Lower lobe of right lung (tissue), 2 donors: ENCODE measurements around the gene WFIKKN2. TPM values are rescaled to one million over a fixed set of nuclear protein-coding genes. Genes with fewer than 3 reads are reported as not detected.
A peak's percentile ranks its signal among the peaks of the same experiment; 100 is the strongest.

Experiments used
- ATAC-seq, 2 donors: fragments of 200-7000 bp; cut with Tn5 transposase; one replicate each; pipeline ENCODE4 v1.9.1; 2020 to 2022; ENCODE audit warnings: mild to moderate bottlenecking in 2 of 2, moderate library complexity in 2 of 2
- DNase-seq: peaks from one replicate; pipeline ENCODE4 v3.0.0-alpha.2; 2020
- H3K27ac ChIP-seq: fragments of 200-600 bp; one replicate; pipeline ENCODE4 v1.8.0; 2022
- H3K27me3 ChIP-seq: fragments of 200-600 bp; one replicate; pipeline ENCODE4 v1.8.0; 2022; ENCODE audit warnings: low read depth
- H3K36me3 ChIP-seq: fragments of 200-600 bp; one replicate; pipeline ENCODE4 v1.8.0; 2022; ENCODE audit warnings: mild to moderate bottlenecking
- H3K4me1 ChIP-seq: fragments of 200-600 bp; one replicate; pipeline ENCODE4 v1.8.0; 2022
- H3K4me3 ChIP-seq: fragments of 200-600 bp; one replicate; pipeline ENCODE4 v1.8.0; 2022; ENCODE audit warnings: mild to moderate bottlenecking
- H3K9me3 ChIP-seq: fragments of 200-600 bp; one replicate; pipeline ENCODE4 v1.8.0; 2022
- intact Hi-C: fragments of 100-400 bp; cut with DNase I; formaldehyde crosslinking; loops from one replicate; pipeline ENCODE4 v1.11.0; 2022
- long read RNA-seq: library from polyadenylated mRNA; unstranded; transcript quantifications from one replicate; pipeline ENCODE4 v2.0.0, GENCODE V29; 2021
- total RNA-seq: library from RNA; stranded (reverse); fragmentation: NEBNext Ultra II Directional; extraction: Animal tissue kit (Norgen Biotek cat#: 25700); gene quantifications from one replicate; pipeline ENCODE4 v1.2.1, GENCODE V29; 2021
- TF ChIP-seq, protein P1 (sequence below): fragments of 200-600 bp; IDR thresholded peaks from one replicate; pipeline ENCODE4 v1.8.0; 2022; ENCODE audit warnings: antibody characterized with exemption, mild to moderate bottlenecking
- donor health status: DM: no; HTN: yes; CAD: no; lungs with severe emphysema.

The WFIKKN2 gene, protein sequence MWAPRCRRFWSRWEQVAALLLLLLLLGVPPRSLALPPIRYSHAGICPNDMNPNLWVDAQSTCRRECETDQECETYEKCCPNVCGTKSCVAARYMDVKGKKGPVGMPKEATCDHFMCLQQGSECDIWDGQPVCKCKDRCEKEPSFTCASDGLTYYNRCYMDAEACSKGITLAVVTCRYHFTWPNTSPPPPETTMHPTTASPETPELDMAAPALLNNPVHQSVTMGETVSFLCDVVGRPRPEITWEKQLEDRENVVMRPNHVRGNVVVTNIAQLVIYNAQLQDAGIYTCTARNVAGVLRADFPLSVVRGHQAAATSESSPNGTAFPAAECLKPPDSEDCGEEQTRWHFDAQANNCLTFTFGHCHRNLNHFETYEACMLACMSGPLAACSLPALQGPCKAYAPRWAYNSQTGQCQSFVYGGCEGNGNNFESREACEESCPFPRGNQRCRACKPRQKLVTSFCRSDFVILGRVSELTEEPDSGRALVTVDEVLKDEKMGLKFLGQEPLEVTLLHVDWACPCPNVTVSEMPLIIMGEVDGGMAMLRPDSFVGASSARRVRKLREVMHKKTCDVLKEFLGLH
- total RNA-seq, result 0.35 TPM
- long read RNA-seq, partial matches to known transcripts, result 0 of 1 reads
- long read RNA-seq, other reads (novel, unspliced or antisense), result 1 of 1 reads

DNA sequence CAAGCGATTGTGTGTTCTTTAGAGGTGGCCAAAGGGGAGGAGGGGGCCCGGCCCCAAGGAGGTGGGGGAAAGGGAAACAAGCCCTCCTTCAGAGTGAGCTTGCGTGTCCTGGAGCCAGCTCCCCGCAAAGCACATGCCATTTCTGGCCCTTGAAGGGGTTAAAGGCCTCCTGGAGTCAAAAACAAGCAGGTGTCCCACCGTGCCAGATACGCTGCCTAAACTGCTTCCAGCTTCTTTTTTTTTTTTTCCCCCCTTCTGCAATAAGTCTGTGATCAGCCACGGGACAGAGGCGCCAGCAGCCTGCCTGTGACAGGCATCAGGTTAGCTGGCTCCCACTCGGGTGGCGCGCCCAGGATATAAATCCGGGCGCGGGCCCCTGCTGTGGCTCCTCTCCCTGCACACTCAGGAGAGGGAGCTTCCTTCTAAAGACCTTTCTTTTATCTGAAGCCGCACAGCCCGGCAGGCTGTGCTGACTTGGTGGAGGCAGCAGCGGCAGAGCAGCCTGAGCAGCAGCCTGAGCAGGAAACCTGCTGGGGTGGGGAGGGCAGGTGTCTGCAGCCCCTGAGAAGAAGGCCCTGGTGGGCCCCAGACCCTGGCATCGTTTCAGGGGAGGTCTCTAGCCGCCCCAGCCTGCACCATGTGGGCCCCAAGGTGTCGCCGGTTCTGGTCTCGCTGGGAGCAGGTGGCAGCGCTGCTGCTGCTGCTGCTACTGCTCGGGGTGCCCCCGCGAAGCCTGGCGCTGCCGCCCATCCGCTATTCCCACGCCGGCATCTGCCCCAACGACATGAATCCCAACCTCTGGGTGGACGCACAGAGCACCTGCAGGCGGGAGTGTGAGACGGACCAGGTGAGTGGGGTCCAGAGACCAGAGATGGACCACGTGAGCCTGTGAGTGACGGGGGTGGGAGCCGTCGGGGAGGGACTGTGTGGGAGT is at the start of gene WFIKKN2:
Gene WFIKKN2, plus strand, starts transcription at position 286 of the 934 bp plus-strand sequence. Its CDS starts 352 bp downstream, at position 638.
- DNase-seq, result no peak
- no peaks in the 10 kb centered on the region for H3K36me3 ChIP-seq
- TF ChIP-seq, protein P1, sequence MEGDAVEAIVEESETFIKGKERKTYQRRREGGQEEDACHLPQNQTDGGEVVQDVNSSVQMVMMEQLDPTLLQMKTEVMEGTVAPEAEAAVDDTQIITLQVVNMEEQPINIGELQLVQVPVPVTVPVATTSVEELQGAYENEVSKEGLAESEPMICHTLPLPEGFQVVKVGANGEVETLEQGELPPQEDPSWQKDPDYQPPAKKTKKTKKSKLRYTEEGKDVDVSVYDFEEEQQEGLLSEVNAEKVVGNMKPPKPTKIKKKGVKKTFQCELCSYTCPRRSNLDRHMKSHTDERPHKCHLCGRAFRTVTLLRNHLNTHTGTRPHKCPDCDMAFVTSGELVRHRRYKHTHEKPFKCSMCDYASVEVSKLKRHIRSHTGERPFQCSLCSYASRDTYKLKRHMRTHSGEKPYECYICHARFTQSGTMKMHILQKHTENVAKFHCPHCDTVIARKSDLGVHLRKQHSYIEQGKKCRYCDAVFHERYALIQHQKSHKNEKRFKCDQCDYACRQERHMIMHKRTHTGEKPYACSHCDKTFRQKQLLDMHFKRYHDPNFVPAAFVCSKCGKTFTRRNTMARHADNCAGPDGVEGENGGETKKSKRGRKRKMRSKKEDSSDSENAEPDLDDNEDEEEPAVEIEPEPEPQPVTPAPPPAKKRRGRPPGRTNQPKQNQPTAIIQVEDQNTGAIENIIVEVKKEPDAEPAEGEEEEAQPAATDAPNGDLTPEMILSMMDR, result no peak
- H3K4me3 ChIP-seq, result peak within 1 kb of the TSS; percentile 31
- ATAC-seq, result no peak
- intact Hi-C loops, result no loop called here
- peaks cover 8% of the 10 kb centered on the region for H3K27me3 ChIP-seq
- no peak within 1 kb of the TSS for H3K27ac ChIP-seq
- H3K4me1 ChIP-seq, result no peaks in the 10 kb centered on the region
- no peaks in the 10 kb centered on the region for H3K9me3 ChIP-seq

DNA sequence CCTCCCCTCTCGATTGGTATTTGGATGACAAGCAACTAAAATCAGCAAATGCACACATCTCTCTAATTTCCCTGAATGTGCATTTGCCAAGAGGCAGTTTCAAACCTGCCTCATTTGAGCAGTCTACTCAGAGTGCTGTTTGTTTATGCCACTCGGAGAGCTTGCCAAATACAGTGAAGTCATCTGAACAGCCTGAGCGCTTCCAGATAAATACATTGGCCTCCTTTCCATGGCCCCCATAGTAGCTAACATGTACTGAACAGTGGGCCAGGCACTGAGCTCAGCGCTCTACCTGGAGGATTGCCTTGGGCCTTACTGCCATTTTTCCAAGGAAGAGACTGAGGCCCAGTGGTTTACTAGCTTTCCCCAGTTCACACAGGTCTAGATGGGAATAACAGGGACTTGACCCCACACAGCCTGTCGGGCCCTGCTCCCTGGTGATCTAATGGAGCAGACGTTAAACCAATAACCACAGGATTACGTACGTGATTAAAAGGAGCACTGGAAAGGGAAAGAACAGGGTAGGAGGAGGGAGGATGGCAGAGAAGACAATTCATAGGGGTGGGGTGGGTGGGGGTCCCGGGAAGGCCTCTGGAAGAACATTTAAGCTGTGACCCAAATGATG is 49.3 kb upstream of the WFIKKN2 start:
- peaks cover 5% of the 10 kb centered on the region for H3K4me1 ChIP-seq
- TF ChIP-seq, protein P1, result no peak

DNA sequence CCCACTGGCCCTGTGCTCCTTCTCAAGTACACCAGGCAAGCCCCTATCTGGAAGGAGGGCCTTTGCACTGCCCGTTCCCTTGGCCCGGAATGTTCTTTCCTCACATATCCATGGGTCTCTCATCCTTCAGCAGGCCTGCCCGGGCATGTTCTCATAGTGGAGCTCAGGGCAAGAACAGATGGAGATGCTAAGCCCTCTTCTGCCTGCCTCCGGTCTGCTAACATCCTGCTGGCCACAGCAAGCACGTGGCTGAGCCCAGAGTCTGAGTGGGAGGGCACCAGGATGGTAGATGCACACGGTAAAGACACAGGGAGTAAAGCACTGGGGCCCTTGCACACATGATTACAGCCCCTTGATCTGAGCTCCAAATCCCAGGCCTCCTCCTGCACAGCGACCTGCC is 48.3 kb upstream of the WFIKKN2 start:
- Histone ChIP-seq H3K27ac (no peak overlapping the region), H3K36me3 (no peaks in the 10 kb centered on the region), H3K4me3 (no peak overlapping the region), H3K4me1 (no peaks in the 10 kb centered on the region), H3K9me3 (no peaks in the 10 kb centered on the region), H3K27me3 (no peaks in the 10 kb centered on the region)
- TF ChIP-seq, protein P1, result no peak
- DNase-seq, result no peak
- intact Hi-C loops, result no loop called here
- no peak for ATAC-seq

More for the DNA sequence above, 49.3 kb upstream of the WFIKKN2 start:
- H3K27me3 ChIP-seq, result peaks cover 9% of the 10 kb centered on the region
- ATAC-seq (peak; percentile 42 to 61), DNase-seq (no peak)
- H3K36me3 ChIP-seq, result no peaks in the 10 kb centered on the region
- H3K9me3 ChIP-seq, result no peaks in the 10 kb centered on the region
- no peak overlapping the region for H3K27ac ChIP-seq
- H3K4me3 ChIP-seq, result no peak overlapping the region
- intact Hi-C loops, result no loop called here

DNA sequence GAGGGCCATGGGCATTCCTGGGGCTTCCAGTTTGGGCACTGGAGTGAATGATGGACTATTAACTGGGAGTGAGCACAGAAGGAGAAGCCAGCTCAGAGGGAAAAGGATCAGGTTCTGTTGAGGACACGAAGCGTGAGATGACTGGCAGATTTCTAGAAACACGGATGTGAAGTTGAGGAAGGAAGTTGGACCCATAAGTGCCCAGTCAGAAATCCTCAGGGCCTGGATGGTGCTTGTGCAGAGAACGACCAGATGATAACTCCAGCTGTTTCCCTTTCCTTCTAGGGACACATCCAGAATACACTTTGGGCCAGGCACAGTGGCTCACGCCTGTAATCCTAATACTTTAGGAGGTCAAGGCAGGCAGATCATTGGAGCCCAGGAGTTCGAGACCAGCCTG is 44.8 kb upstream of the WFIKKN2 start:
- intact Hi-C loops, result no loop called here
- Histone ChIP-seq H3K36me3 (no peaks in the 10 kb centered on the region), H3K4me1 (no peaks in the 10 kb centered on the region), H3K27ac (no peak overlapping the region), H3K27me3 (no peaks in the 10 kb centered on the region), H3K4me3 (no peak overlapping the region), H3K9me3 (no peaks in the 10 kb centered on the region)
- no peak for DNase-seq
- TF ChIP-seq, protein P1, result no peak
- no peak for ATAC-seq

DNA sequence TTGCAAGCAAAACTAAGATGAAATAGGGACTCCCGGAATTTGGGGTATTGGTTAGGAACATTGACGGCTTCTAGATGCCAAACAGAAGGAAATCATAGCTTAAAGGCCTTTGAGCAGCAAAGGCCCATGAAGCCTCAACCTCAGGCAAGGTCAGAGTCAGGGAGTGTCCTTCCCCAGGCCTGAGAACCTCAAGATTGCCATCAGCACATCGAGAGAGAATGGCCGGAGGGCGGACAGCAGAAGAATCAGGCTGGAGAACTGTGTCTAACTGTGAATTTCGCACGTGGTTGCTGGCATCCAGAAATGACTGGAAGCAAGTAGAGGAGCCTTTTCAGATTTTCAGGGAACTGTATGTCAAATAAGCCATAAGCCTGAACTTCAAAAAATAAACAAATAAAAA is 43.3 kb upstream of the WFIKKN2 start:
- intact Hi-C loops, result no loop called here

More for the DNA sequence above, 43.3 kb upstream of the WFIKKN2 start:
- Histone ChIP-seq H3K9me3 (no peaks in the 10 kb centered on the region), H3K27me3 (no peaks in the 10 kb centered on the region), H3K36me3 (no peaks in the 10 kb centered on the region), H3K4me1 (no peaks in the 10 kb centered on the region), H3K27ac (no peak overlapping the region), H3K4me3 (no peak overlapping the region)
- DNase-seq, result no peak
- TF ChIP-seq, protein P1, result no peak
- ATAC-seq, result no peak
